OCI-LY7 (cell line): ENCODE measurements around the gene WDFY4. TPM values are rescaled to one million over a fixed set of nuclear protein-coding genes. Genes with fewer than 3 reads are reported as not detected.

Source experiments
- BruUV-seq: library from RNA; stranded (reverse); fragments of 400-500 nt; replicated peaks from 2 replicates; lab custom pipeline; 2021; lab: Mats Ljungman, UMichigan
- CTCF ChIA-PET: fragments of 300-600 bp; sonication (Branson Sonifier 250); formaldehyde crosslinking; loops from one replicate; lab custom pipeline; 2022; ENCODE audit warnings: antibody characterized with exemption; ENCODE audit not compliant: unreplicated experiment; lab: Charles Lee
- POLR2A ChIA-PET: fragments of 300-600 bp; sonication (Branson Sonifier 250); formaldehyde crosslinking; loops from one replicate; lab custom pipeline; 2022; ENCODE audit warnings: antibody characterized with exemption; lab: Charles Lee
- DNase-seq: peaks from one replicate; pipeline ENCODE4 v3.0.0-alpha.2; 2015; ENCODE audit warnings: low spot score
- H2AFZ ChIP-seq: fragments of 200-600 bp; sonication (generic), shearing (Covaris generic); 2 replicates; pipeline ENCODE4 v1.6.1; 2014; ENCODE audit warnings: mild to moderate bottlenecking, antibody characterized with exemption, low read length, moderate library complexity
- H3K27ac ChIP-seq: fragments of 200-600 bp; sonication (generic); 2 replicates; pipeline ENCODE4 v1.5.1; 2014; ENCODE audit warnings: mixed run types, low read depth, mild to moderate bottlenecking, moderate library complexity, low read length, inconsistent platforms; ENCODE audit not compliant: poor library complexity, severe bottlenecking
- H3K36me3 ChIP-seq: fragments of 200-600 bp; sonication (generic); 2 replicates; pipeline ENCODE4 v1.6.1; 2014; ENCODE audit warnings: mild to moderate bottlenecking, antibody characterized with exemption, low read length, moderate library complexity, mixed read lengths; ENCODE audit not compliant: insufficient read depth
- H3K4me1 ChIP-seq: fragments of 200-600 bp; sonication (generic); 2 replicates; pipeline ENCODE4 v1.5.1; 2014; ENCODE audit warnings: mild to moderate bottlenecking, low read length; ENCODE audit not compliant: insufficient read depth, poor library complexity, severe bottlenecking
- H3K4me2 ChIP-seq: fragments of 200-600 bp; sonication (generic); 2 replicates; pipeline ENCODE4 v1.6.1; 2014; ENCODE audit warnings: mild to moderate bottlenecking, low read length
- H3K4me3 ChIP-seq: fragments of 200-600 bp; sonication (generic); 2 replicates; pipeline ENCODE4 v1.5.1; 2014; ENCODE audit warnings: mild to moderate bottlenecking, low read depth, low read length; ENCODE audit not compliant: poor library complexity, severe bottlenecking
- H3K79me2 ChIP-seq: fragments of 200-600 bp; sonication (generic); 2 replicates; pipeline ENCODE4 v1.6.1; 2016; ENCODE audit warnings: low read depth, mild to moderate bottlenecking, low read length, moderate library complexity, mixed read lengths; ENCODE audit not compliant: insufficient read depth
- H3K9me2 ChIP-seq: fragments of 200-600 bp; sonication (generic); 2 replicates; pipeline ENCODE4 v1.6.1; 2016; ENCODE audit warnings: mild to moderate bottlenecking, low read length, mixed read lengths; ENCODE audit not compliant: insufficient read depth
- H3K9me3 ChIP-seq: fragments of 200-600 bp; sonication (generic); 2 replicates; pipeline ENCODE4 v1.6.1; 2014; ENCODE audit warnings: mild to moderate bottlenecking, mixed run types, low read length, mixed read lengths
- H4K20me1 ChIP-seq: fragments of 200-600 bp; sonication (generic); 2 replicates; pipeline ENCODE4 v1.6.1; 2014; ENCODE audit warnings: mild to moderate bottlenecking, antibody characterized with exemption, low read length, moderate library complexity, mixed read lengths; ENCODE audit not compliant: insufficient read depth
- EZH2phosphoT487 ChIP-seq: fragments of 200-600 bp; sonication (generic); IDR thresholded peaks from 2 replicates; pipeline ENCODE4 v1.6.1; 2018; ENCODE audit warnings: low read depth, borderline replicate concordance, mild to moderate bottlenecking, mixed run types, antibody characterized with exemption, low read length, moderate library complexity, mixed read lengths
- intact Hi-C: fragments of 100-400 bp; cut with micrococcal nuclease; formaldehyde crosslinking; loops from one replicate; pipeline ENCODE4 v1.10.0; 2022; ENCODE audit not compliant: unreplicated experiment
- total RNA-seq, 2 experiments: library from RNA; depleted of rRNA in 1 of 2; stranded (reverse); fragments of >200 nt in 1 of 2; shearing (Covaris generic) in 1 of 2; gene quantifications; 2 replicates each; pipeline ENCODE4 v1.2.3, GENCODE V29; 2014 to 2022
- TF ChIP-seq, protein P1 (sequence below): fragments of 200-600 bp; sonication (generic); conservative IDR thresholded peaks from 2 replicates; pipeline ENCODE4 v1.5.1; 2014; ENCODE audit warnings: mild to moderate bottlenecking, antibody characterized with exemption, low read length, moderate library complexity, mixed read lengths

The WDFY4 gene
- total RNA-seq, 2 experiments from 2014 or later = 51.5 to 85.6 TPM

GRCh38 chr10:48764486-48764885, 79.8 kb downstream of the WDFY4 start:
- CTCF ChIA-PET = interaction anchor here (1.0 kb wide), 2 partner anchors 21 to 108 kb away, joined by 3 read pairs; no protein-coding TSS in a partner anchor
- no peaks in the 10 kb centered on the region for H3K79me2 ChIP-seq
- intact Hi-C loops = no loop called here

GRCh38 chr10:48765039-48765438, 80.4 kb downstream of the WDFY4 start:
- Histone ChIP-seq H3K9me2 (no peaks in the 10 kb centered on the region), H3K36me3 (peaks cover 98% of the 10 kb centered on the region), H3K4me1 (no peaks in the 10 kb centered on the region), H3K27ac (no peak overlapping the region), H3K4me2 (no peak overlapping the region), H3K4me3 (no peak overlapping the region), H4K20me1 (no peaks in the 10 kb centered on the region), H3K79me2 (no peaks in the 10 kb centered on the region), H2AFZ (no peak overlapping the region), H3K9me3 (no peaks in the 10 kb centered on the region)
- no TSS peak for BruUV-seq
- CTCF ChIA-PET = interaction anchor here (1.0 kb wide), 2 partner anchors 22 to 109 kb away, joined by 3 read pairs; no protein-coding TSS in a partner anchor
- TF ChIP-seq EZH2phosphoT487 = no peak
- TF ChIP-seq, protein P1, sequence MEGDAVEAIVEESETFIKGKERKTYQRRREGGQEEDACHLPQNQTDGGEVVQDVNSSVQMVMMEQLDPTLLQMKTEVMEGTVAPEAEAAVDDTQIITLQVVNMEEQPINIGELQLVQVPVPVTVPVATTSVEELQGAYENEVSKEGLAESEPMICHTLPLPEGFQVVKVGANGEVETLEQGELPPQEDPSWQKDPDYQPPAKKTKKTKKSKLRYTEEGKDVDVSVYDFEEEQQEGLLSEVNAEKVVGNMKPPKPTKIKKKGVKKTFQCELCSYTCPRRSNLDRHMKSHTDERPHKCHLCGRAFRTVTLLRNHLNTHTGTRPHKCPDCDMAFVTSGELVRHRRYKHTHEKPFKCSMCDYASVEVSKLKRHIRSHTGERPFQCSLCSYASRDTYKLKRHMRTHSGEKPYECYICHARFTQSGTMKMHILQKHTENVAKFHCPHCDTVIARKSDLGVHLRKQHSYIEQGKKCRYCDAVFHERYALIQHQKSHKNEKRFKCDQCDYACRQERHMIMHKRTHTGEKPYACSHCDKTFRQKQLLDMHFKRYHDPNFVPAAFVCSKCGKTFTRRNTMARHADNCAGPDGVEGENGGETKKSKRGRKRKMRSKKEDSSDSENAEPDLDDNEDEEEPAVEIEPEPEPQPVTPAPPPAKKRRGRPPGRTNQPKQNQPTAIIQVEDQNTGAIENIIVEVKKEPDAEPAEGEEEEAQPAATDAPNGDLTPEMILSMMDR = peak; percentile 56
- no peak for DNase-seq
- POLR2A ChIA-PET = interaction anchor here (0.7 to 1.2 kb wide), 5 partner anchors 8 to 44 kb away, joined by 3 to 4 read pairs (median 3); no protein-coding TSS in a partner anchor
- intact Hi-C loops = no loop called here

More at GRCh38 chr10:48764486-48764885, 79.8 kb downstream of the WDFY4 start:
- no peak overlapping the region for H3K27ac ChIP-seq
- POLR2A ChIA-PET = interaction anchor here (0.7 to 1.2 kb wide), 5 partner anchors 8 to 44 kb away, joined by 3 to 4 read pairs (median 3); no protein-coding TSS in a partner anchor
- H3K36me3 ChIP-seq = peaks cover 98% of the 10 kb centered on the region
- no peak overlapping the region for H3K4me3 ChIP-seq
- no peak for TF ChIP-seq EZH2phosphoT487
- TF ChIP-seq, protein P1 = no peak
- no peak for DNase-seq
- no peak overlapping the region for H3K4me2 ChIP-seq
- no peaks in the 10 kb centered on the region for H4K20me1 ChIP-seq
- no TSS peak for BruUV-seq
- no peaks in the 10 kb centered on the region for H3K4me1 ChIP-seq
- no peaks in the 10 kb centered on the region for H3K9me3 ChIP-seq
- H2AFZ ChIP-seq = no peak overlapping the region
- no peaks in the 10 kb centered on the region for H3K9me2 ChIP-seq

DNA sequence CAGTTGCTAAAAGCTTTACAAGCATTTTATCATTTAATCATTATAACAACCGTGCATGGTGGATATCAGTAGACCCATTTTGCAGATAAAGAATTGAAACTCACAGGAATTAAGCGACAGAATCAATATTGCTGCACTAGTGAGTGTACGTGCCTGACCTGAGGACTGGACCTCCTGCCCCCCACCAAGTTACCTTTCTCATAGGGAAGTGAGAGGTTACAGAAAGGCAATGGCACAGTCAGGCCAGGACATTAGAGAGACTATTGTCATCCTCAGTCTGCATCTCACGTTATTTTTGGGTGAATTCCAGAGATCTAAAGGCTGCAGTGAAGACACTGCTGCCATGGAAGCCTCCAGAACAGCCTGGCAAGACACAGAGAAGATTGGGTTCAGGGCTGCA, 80.9 kb downstream of the WDFY4 start:
- no peak overlapping the region for H3K4me2 ChIP-seq
- CTCF ChIA-PET = interaction anchor here (1.0 kb wide), 1 partner anchor 109 kb away, joined by 3 read pairs; no protein-coding TSS in a partner anchor
- H3K27ac ChIP-seq = no peak overlapping the region
- no peaks in the 10 kb centered on the region for H4K20me1 ChIP-seq
- BruUV-seq = no TSS peak
- POLR2A ChIA-PET = interaction anchor here (1.0 to 1.1 kb wide), 3 partner anchors 9 to 45 kb away, joined by 3 read pairs; no protein-coding TSS in a partner anchor
- TF ChIP-seq EZH2phosphoT487 = no peak
- TF ChIP-seq, protein P1 = no peak
- no peaks in the 10 kb centered on the region for H3K79me2 ChIP-seq
- no peak overlapping the region for H3K4me3 ChIP-seq
- H2AFZ ChIP-seq = no peak overlapping the region
- peaks cover 98% of the 10 kb centered on the region for H3K36me3 ChIP-seq
- intact Hi-C loops = no loop called here
- H3K9me3 ChIP-seq = no peaks in the 10 kb centered on the region
- no peaks in the 10 kb centered on the region for H3K9me2 ChIP-seq
- no peak for DNase-seq
- no peaks in the 10 kb centered on the region for H3K4me1 ChIP-seq
